HG03135 (cell line): ENCODE measurements around the gene C6orf58.
"Not testable (repeated sequence)": the region's sequence is repeated elsewhere in the genome, so short reads cannot be mapped to it uniquely, and the experiment has no call there.

Experiments used
- ATAC-seq: cut with Tn5 transposase; IDR thresholded peaks from one replicate; pipeline ENCODE4 v1.9.1; 2021; ENCODE audit warnings: mild to moderate bottlenecking, moderate library complexity; ENCODE audit not compliant: unreplicated experiment

C6orf58 gene

DNA sequence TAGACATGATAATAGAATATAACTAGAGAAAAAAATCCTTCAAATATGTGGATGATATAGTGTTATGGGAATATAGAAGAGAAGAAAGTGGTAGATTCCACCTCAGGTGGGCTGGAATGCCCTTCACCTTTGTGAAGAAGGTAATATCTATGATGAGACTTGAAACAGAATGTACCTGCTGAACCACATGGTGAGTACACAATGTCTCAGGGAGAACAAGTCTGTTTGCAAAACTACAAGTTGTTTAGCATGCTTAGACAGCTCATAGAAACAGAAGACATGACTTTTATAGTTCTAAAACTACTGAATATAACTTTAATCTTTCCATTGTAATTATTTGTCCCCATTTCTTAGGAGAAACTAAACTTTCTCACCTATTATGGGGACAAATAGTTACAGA lies 12.2 kb downstream of the C6orf58 start:
- no peak for ATAC-seq

DNA sequence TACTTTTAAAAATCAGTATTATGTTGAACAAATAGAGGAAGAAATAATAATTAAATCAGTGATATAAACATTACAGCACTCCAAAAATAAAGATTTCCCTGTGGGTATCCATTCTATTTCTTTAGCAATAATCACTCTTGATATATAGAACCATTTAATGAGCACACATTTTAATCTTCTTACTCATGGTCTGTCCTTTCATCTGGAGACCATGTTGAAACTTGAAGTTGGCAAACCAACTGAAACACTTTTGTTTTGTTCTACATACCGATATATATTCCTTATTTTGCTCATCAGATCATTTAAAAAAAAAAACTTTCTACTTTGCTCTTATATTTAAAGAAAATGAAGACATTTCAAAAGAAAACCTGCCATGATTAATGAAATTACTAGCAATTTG lies 13.4 kb downstream of the C6orf58 start:
- no peak for ATAC-seq

DNA sequence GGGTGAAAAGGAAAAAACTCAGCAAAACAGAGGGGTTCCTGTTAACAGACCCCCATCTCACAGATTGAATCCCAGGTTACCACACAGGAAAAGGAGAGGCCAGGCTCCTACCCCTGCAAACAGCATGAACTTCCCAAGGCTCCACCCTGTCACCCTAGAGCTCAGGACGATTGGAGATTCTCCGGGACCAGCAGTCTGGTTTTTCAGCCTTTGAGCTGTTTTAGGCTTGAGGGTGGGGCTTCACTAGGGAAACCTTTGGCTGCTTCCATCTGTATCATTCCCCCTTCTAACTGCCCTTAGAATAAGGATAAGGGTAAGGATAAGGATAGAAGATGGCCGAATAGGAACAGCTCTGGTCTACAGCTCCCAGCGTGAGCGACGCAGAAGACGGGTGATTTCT lies 16.0 kb downstream of the C6orf58 start:
- ATAC-seq = no peak

DNA sequence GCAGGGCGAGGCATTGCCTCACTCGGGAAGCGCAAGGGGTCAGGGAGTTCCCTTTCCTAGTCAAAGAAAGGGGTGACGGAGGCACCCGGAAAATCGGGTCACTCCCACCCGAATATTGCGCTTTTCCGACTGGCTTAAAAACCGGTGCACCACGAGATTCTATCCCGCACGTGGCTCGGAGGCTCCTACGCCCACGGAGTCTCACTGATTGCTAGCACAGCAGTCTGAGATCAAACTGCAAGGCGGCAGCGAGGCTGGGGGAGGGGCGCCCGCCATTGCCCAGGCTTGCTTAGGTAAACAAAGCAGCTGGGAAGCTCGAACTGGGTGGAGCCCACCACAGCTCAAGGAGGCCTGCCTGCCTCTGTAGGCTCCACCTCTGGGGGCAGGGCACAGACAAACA lies 16.5 kb downstream of the C6orf58 start:
- not testable (repeated sequence) for ATAC-seq

DNA sequence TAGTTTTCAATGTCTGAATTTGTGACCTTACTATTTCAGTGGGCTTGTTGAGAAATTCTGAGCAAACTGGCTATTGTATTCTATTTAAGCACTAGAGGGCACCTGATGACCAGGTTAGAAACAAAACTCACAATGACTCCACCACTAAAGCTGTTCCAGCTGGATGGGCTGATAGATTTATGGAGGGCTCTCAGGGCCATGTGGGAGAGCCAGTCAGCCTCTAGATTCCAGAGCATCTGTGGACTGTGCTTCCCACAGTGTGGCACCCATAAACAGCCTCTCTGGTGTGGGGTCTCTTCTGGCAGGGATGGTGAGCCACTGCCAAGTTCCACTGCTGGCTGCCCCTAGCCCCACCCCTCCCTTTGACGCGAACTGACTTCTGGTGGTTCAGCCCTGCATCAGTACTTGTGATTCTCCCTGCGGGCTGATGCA lies 29.2 kb downstream of the C6orf58 start:
- ATAC-seq = no peak

- ATAC-seq = no peak
Measured at GRCh38 chr6:127608554-127609270, 31.7 kb downstream of the C6orf58 start.

DNA sequence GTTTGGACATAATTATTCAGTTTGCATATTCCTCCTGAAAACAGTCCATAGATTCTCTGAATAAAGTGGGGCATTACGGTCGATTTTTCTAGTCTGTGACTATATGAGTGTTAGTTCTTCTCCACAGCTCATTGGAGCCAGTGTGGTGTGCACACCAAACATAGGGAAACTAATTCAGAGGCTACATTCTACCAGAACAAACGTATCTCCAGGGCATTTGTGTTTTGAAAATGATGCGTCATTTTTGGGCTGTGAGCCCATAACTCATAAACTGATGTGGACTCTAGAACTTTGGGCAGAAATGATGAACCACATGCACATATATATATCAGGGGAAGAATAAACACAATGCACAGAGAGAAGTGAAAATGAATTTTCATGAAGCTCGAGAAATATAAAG lies 41.8 kb downstream of the C6orf58 start:
- ATAC-seq = no peak

DNA sequence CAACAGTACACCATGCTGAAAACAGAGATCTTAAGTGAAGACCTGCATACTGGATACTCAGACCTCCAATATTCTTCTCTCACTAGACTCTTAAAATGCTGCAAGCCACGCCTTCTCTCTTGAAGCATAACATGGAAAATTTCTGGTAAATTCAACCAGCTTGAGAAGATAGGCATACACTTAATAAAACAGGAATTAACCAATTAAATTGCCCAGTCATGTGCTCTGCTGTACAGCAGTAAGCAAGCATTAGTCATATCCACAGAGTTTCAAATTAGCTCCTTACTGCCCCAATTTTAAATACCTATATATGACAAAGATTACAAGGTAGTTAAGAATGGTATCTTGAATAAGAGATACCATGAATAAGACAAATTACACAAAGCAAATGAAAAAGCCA lies 53.8 kb downstream of the C6orf58 start:
- no peak for ATAC-seq

GRCh38 chr6:127634178-127634577 lies 57.2 kb downstream of the C6orf58 start:
- ATAC-seq = no peak

GRCh38 chr6:127635091-127635490 lies 58.1 kb downstream of the C6orf58 start:
- no peak for ATAC-seq

GRCh38 chr6:127637830-127638409 lies 60.9 kb downstream of the C6orf58 start:
- no peak for ATAC-seq
